ENCODE results near the gene SEPTIN5.
A peak's percentile ranks its signal among the peaks of the same experiment; 100 is the strongest.
"Not testable (repeated sequence)": the region's sequence is repeated elsewhere in the genome, so short reads cannot be mapped to it uniquely, and the experiment has no call there.

SEPTIN5 gene

DNA sequence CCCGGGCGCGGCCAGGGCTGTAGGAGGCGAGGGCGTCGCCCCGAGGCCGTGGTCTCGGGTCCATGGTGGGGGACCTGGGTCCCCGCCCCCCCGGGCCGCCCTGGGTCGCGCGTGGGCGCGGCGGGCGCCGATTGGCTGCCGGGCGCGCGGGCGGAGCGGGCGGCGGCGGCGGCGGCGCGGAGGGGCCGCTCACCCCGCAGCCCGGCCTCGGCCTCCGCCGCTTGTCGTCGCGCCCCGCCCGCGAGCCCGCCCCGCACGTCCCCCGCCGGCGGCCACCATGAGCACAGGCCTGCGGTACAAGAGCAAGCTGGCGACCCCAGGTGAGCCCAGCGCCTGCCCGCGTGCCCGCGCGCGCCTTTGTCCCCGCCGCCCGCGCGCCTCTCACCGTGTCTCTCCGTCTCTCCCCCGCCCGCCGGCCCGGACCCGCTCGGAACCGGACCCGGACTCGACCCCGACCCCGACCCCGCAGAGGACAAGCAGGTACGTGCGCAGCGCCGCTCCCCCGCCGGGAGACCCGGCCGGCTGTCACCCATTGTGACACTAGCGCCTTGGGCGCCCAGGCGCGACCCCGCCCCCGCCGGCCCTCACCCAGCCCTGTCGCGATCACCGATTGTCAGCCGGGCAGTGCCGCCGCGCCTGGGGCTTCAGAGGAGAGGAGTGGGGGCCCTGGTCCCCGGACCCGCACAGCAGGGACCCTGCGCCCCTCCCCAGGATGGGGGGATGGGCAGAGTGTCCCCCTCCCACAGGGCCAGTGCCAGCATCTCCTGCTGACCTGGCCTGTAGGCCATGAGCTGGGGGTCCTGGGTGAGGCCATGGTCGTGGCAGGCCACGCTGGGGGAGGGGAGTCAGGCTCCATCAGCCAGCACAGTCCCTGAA, at the start of gene SEPTIN5:
Gene SEPTIN5 (plus strand): TSS at position 192 of the 876 bp plus-strand sequence. CDS start 86 bp downstream, at position 278.
- DNase-seq (ENCODE audit: low read depth), result no peak

DNA sequence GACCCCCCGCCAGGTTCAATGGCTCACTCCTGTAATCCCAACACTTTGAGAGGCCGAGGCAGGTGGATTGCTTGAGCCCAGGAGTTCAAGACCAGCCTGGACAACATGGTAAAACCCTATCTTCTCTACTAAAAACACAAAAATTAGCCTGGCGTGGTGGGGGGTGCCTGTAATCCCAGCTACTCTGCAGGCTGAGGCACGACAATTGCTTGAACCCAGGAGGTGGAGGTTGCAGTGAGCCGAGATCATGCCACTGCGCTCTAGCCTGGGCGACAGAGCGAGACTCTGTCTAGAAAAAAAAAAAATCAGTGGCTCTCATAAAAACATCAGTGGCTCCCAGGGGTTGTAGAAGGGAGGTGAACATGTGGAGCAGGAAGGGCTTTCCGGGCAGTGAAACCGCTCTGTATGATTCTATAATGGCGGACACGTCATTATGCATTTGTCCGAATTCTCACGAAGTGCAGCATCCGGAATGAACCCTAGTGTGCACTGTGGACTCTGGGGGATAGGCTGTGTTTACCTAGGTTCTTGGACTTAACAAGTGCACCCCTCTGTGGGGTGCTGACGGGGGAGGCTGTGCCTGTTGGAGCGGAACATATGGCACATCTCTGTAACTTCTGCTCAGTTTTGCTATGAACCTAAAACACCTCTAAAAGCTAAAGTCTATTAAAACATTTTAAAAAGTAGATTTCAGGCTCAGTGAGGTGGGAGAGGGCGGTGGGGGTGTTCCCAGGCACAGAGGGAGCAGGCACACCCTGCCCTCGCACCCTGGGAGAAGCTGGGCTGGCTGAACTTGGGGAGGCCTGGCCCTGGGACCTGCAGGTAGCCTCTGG, 49.1 kb upstream of the SEPTIN5 start:
- no peak for DNase-seq (ENCODE audit: low read depth)

DNA sequence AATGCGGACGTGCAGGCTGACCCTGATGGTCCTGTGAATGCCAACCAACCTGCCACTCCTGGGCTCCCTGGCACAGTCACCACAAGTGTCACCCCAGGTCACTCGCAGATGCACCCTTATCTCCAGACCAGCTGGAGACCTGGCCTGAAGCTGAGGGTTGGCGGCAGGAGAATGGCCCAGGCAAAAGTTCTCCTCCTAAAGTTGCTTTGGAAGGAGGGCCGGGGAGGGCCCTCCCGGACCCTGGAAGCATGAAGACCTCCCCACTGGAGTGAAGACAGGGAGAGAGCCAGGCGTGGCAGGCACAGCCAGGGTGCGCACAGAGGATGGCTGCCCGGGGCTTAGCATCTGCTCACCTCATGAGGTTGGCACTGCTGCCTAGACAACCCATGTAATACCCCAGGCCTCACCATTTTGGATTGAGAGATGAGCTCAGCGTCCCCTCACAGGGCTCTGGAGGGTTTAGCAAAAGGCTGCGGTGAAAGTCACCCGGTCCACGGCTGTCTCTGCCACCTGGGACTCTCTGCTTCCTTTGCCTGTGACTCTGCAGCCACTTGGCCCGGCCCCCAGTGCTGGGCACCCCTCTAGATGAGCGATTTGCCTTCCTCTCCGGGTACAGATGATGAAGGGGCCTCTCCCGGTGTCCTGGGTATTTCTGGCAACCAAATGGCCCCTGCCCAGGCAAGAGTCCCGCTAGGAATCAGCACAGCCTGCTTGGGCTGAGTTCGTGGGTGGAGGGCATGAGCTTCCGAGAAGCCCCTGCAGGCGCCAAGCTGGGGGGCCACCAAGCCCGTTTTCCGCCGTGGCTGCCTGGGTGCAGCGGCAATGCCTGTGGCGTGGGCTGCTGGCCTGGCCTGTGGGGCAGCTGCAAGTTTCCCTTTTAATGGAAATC, 48.3 kb upstream of the SEPTIN5 start:
- no peak for DNase-seq (ENCODE audit: low read depth)

DNA sequence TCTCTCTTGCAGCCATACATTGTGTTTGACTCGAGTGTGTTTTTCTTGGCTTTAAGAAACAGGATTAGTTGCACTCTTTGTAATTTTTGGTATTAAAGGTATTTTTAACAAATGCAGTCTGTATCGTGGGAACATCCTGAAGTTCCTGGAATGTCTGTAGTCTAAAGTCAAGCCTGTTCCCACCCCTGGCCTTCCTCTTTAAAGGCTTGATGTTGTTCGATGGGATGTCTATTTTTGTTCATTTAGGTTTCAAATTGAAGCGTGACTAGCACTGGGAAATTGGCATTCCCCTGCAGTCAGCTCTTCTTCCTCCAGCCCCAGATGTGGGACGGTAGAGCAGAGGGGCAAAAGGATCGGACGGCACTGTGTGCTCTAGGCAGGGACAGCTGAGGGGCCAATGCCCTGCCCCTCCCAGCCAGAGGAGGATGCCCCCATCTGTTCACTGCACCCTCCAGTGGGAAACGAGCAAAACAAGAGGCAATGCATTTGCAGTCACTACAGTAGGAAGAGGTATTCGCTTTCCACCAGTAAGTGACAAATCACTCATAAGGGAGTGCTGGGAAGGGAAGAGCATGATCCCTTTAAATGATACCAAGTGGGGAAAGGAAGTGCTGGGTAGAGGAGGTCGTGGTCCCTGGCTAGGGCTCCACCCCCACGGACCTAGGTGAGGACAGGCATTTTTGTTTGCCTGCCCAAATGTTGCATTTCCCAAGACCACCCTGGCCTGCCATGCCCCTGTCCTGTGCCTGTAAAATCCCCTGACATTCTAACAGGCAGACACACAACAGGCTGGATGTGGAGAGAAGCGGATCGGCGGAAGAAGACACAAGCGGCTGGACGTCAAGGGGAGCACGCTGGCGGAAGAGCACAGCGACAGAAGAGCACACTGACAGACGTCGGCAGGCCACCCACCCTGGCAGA, 47.4 kb upstream of the SEPTIN5 start:
- DNase-seq (ENCODE audit: low read depth), result no peak

DNA sequence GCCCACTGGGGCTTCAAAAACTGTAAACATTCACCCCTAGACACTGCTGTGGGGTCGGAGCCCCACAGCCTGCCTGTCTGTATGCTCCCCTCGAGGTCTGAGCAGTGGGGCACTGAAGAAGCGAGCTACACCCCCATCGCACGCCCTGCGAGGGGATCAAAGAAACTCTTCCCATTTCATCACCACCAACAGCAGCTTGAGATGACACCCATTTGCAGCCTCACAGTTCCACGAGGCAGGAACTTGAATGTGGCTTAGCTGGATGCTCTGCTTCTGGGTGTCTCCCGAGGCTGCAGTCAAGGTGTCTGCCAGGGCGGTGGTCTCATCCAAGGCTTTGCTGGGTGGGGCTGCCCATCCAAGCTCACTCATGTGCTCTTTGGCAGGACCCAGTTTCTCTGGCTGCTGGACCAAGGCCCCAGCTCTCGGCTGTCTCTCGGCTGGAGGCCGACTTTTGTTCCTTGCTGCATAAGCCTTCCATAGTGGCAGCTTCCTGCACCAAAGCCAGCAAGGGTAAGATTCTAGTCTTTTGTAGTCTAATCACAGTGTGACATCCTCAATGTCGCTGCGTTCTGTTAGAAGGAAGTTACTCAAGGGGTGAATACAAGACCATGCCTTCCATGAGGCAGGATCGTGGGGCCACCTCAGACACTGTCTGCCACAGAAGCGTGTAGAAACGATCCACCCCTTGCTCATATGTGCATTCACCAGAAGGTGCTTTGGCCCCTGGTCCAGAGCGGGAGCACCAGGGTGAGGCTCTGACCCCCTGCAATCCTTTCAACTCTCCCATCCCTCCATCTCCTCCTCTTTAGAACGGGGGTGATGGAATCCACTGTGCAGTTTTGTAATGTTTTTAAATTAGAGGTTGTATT, 46.2 kb upstream of the SEPTIN5 start:
- DNase-seq (ENCODE audit: low read depth), result no peak

DNA sequence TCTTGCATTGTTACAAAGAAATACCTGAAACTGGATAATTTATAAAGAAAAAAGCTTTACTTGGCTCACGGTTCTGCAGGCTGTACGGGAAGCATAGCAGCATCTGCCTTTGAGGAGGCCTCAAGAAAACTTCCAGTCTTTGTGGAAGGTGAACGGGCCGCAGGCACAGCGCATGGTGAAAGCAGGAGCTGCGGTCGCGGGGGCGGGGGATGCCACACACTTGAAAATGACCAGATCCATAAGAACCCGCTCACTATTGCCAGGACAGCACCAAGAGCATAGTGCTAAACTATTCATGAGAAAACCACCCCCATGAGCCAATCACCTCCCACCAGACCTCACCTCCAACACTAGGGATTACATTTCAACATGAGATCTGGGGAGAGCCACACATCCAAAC, 45.6 kb upstream of the SEPTIN5 start:
- no peak for DNase-seq (ENCODE audit: low read depth)

DNA sequence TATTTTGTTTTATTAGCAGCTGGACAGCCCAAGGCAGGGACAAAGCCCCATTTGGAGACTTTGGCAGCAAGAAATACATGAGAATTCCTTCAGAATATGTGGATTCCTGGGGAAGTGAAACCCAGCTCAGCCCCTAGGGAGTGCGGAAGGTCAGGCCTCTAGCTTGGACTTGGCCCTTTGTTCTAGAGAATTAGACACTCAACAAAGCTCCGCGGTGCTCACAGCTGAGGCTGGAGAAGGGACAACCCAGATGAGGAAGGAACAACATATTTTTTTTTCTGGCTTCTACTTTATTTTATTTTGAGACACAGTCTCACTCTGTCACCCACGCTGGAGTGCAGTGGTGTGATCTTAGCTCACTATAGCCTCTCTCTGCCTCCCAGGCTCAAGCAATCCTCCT, 44.7 kb upstream of the SEPTIN5 start:
- no peak for DNase-seq (ENCODE audit: low read depth)

DNA sequence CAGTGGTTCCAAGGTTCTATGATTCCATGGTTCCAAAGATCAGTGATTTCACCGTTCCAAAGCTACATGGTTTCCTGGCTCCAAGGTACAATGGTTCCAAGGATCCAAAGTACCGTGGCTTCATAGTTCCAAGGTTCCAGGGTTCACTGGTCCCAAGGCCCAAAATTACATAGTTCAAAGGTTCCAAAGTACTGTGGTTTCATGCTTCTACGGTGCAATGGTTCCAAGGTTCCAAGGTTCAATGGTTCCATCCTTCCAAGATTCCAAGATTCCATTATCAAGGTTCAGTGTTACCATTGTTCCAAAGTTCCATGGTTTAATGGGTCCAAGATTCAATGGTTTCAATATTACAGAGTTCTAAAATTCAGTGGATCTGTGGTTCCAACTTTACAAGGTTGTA, 43.0 kb upstream of the SEPTIN5 start:
- DNase-seq (ENCODE audit: low read depth), result no peak

DNA sequence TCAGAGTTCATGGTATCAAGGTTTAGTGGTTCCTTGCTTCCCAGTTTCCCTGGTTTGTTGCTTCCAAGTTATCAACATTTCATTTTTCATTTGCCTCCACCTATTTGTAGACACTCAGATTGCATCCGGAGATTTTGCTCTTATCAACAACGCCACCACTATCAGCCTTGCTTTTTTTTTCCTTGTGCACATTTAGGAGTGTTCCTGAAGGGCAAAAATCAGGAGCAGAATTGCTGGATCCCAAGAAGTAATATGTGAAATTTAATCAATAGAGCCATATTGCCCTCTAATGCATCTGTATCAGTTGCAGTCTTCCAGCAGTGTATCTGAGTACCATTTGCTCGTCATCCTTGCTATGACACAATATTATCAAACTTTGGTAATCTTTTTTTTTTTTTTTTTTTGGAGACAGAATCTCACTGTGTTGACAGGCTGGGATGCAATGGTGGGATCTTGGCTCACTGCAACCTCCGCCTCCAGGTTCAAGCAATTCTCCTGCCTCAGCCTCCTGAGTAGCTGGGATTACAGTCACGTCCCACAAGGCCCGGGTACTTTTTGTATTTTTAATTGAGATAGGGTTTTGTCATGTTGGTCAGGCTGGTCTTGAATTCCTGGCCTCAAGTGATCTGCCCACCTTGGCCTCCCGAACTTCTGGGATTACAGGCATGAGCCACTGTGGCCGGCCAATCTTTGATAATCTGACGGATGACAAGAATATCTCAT, 42.1 kb upstream of the SEPTIN5 start:
- no peak for DNase-seq (ENCODE audit: low read depth)

DNA sequence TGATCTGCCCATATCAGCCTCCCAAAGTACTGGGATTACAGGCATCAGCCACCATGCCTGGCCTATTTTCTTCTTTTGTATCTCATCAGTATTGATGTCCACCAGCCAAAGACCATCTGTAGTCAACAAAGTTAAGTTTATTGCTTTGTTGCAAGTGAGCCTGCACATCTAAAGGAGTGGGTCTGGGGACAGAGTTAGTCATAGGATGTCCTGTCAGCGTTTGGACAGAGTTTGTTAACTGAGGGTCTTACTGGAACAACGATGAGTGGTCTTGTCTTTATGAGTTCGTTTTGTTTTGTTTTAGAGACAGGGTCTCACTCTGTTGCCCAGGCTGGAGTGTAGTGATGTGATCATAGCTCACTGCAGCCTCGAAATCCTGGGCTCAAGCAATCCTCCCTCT, 40.6 kb upstream of the SEPTIN5 start:
- no peak for DNase-seq (ENCODE audit: low read depth)

DNA sequence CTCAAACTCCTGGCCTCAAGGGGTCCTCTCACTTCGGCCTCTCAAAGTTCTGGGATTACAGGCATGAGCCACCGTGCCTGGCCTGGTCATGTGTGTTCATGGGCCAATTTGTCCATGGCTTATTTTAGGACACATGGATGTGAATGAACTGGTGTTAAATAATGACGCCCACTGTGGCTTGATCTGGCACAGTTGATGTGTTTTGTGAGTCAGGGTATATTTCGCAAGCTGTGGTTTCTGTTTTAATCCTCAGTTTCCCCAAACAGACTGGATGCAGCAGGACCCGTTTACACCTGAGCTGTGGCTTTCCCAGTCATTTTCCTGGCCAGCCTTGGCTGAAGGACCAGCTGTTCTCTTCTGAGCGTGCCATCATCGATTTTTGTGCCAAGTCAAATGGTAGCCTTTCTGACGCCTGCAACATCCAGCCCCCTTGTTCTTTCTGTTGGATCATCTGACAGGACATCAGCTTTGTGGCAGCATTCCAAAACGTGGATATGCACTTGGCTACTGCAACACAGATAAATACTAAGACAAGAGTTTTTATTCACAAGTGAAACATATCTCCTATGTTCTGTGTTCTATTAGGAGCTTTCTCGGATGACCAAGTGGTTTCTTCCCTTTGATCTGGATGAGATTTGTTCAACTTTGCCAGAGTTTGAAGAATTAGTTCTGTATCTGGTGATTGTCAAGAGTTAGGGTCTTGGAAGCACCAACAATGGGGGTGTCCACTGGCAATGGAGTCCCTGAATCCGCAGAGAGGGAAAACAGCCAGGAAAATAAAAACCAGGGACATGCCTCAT, 40.0 kb upstream of the SEPTIN5 start:
- no peak for DNase-seq (ENCODE audit: low read depth)

DNA sequence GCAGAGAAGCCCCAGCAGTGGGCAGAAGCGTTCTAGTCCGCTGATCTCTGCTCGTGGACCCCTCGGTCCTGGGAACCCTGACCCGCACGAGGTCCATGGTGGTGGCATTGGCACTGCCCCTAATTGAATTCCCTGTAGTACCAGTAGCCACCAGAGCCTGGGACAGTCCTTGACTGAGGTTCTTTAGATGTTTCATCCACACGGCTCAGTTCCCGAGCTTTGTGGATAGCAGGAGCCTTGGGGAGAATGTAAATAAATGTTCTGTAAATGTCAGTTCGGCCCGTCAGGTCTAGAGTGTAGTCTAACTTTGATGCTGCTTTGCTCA, 39.4 kb upstream of the SEPTIN5 start:
- no peak for DNase-seq (ENCODE audit: low read depth)

DNA sequence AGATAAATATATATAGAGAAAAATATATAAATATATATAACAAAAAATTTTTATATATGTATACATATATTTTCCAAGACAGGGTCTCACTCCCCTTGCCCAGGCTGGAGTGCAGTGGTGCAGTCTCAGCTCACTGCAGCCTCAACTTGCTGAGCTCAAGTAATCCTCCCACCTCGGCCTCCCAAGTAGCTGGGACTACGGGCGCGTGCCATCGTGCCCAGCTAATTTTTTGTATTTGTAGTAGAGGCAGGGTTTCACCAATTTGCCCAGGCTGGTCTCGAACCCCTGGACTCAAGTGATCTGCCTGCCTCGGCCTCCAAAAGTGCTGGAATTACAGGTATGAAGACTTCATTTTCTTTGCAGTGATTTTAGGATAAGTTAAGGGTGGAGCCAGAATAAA, 38.9 kb upstream of the SEPTIN5 start:
- DNase-seq (ENCODE audit: low read depth), result no peak

DNA sequence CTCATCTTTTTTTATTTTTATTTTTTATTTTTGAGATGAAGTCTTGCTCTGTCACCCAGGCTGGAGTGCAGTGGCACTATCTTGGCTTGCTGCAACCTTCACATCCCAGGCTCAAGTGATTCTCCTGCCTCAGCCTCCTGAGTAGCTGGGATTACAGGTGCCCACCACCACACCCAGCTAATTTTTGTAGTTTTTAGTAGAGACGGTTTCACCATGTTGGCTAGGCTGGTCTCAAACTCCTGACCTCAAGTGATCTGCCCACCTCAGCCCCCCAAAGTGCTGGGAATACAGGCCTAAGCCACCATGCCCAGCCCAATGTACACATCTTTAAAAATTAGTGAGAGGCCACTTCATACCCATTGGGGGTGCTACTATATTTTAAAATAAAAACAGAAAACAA, 37.9 kb upstream of the SEPTIN5 start:
- not testable (repeated sequence) for DNase-seq (ENCODE audit: low read depth)

DNA sequence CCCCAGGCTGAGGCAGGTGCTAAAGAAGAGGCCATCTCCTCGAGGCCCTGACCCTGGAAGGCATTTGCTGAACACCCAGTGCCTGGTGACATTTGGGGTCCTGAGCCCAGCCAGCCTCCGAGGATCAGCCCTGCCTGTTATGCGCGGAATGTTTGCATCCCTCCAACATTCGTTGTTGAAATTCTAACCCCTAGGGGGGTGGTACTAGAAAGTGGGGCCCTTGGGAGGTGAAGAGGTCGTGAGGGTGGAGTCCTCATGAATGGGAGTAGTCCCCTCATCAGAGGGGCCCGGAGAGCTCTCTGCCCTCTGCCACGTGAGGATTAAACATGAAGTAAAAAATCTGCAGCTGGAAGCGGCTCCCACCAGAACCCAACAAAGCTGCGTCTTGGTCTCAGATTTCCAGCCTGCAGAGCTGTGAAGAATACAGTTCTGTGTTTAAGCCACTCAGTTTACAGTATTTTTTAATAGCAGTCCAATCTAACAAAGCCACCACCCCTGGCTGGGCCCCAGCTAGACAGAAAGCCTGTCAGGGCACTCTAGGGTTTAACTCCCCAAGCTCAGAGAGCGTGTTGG, 35.3 kb upstream of the SEPTIN5 start:
- DNase-seq (ENCODE audit: low read depth), result no peak

DNA sequence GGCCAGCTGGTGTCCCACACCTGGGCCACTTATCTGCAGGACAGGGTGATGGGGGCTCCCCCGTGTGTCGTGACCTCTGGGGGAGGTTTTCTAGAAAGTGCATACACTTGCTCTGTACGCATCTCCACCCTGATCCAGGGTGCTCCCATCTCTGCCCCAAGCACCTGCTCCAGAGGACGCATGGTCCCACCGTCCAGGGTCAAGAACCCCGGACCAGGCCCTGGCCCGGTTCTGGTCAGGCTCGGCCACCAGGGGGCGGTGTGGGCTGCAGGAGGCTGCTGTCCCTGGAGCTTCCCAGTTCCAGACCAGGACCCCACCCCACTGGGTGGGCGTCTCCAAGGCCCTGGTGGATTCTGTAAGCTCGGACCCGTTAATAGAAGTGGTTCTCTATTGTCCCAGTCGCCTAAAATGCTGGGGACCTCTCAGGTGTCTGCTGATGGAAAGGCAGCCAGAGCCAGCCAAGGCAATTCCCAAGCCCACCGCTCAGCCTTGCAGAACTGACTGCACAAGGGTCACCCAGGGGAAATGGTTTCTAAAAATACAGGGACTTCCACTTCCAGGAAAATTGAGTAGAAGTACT, 34.7 kb upstream of the SEPTIN5 start:
- DNase-seq (ENCODE audit: low read depth), result peak; percentile 20

DNA sequence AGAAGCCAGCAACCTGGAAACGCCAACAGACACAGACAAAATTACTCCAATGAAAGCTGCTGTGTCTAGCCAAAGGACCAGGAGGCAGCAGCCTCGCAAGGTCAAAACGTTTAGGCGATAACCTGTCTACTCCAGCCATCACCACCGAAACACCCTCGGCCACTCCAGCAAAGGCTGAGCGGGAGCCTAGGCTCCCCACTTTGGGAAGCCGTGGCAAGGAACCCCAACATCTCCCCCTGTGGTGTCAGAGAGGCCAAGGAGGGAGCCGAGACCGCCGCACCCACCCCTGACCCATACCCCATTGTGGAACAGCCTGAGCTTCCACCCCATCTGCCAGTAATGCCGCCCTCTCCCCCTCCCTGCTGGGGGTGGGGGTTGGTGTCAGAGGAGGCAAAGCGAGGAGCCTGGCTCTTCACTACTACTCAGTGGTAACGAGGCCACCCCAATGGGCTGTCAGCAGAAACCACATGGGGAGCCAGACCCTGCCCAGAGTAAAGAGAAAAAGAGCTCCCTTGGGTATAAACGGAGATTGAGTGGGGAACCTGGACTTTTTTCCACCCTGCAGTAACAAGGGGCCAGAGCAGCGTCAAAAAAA, 33.9 kb upstream of the SEPTIN5 start:
- DNase-seq (ENCODE audit: low read depth), result no peak
